ENCODE data around the gene TXNDC11.

The TXNDC11 gene

GRCh38 chr16:11658896-11659708 lies 83.6 kb downstream of the TXNDC11 start:
- no peak for DNase-seq (ENCODE audit: low read depth in 2 of 2)

- no peak for DNase-seq (ENCODE audit: low read depth in 2 of 2)
Measured at GRCh38 chr16:11657556-11657955, 85.1 kb downstream of the TXNDC11 start.

GRCh38 chr16:11655655-11656054 lies 87.0 kb downstream of the TXNDC11 start:
- no peak for DNase-seq (ENCODE audit: low read depth in 2 of 2)

GRCh38 chr16:11651796-11652195 lies 90.9 kb downstream of the TXNDC11 start:
- DNase-seq (ENCODE audit: low read depth in 2 of 2): no peak

GRCh38 chr16:11650641-11651591 lies 91.7 kb downstream of the TXNDC11 start:
- DNase-seq (ENCODE audit: low read depth in 2 of 2): no peak

- no peak for DNase-seq (ENCODE audit: low read depth in 2 of 2)
Measured at GRCh38 chr16:11649276-11649675, 93.4 kb downstream of the TXNDC11 start.

GRCh38 chr16:11642765-11643116 lies 99.9 kb downstream of the TXNDC11 start:
- DNase-seq (ENCODE audit: low read depth in 2 of 2): no peak

GRCh38 chr16:11640987-11641817 lies 101.5 kb downstream of the TXNDC11 start:
- DNase-seq (ENCODE audit: low read depth in 2 of 2): no peak

GRCh38 chr16:11639925-11640899 lies 102.4 kb downstream of the TXNDC11 start:
- no peak for DNase-seq (ENCODE audit: low read depth in 2 of 2)

- DNase-seq (ENCODE audit: low read depth in 2 of 2): no peak
Measured at GRCh38 chr16:11639008-11639562, 103.6 kb downstream of the TXNDC11 start.

GRCh38 chr16:11638140-11638539 lies 104.5 kb downstream of the TXNDC11 start:
- no peak for DNase-seq (ENCODE audit: low read depth in 2 of 2)

GRCh38 chr16:11637320-11637719 lies 105.3 kb downstream of the TXNDC11 start:
- DNase-seq (ENCODE audit: low read depth in 2 of 2): no peak

GRCh38 chr16:11636172-11636721 lies 106.4 kb downstream of the TXNDC11 start:
- no peak for DNase-seq (ENCODE audit: low read depth in 2 of 2)

- DNase-seq (ENCODE audit: low read depth in 2 of 2): no peak
Measured at GRCh38 chr16:11635679-11636171, 106.9 kb downstream of the TXNDC11 start.

GRCh38 chr16:11635113-11635652 lies 107.5 kb downstream of the TXNDC11 start:
- DNase-seq (ENCODE audit: low read depth in 2 of 2): no peak

GRCh38 chr16:11634312-11634711 lies 108.3 kb downstream of the TXNDC11 start:
- DNase-seq (ENCODE audit: low read depth in 2 of 2): no peak

- DNase-seq (ENCODE audit: low read depth in 2 of 2): no peak
Measured at GRCh38 chr16:11633113-11633512, 109.5 kb downstream of the TXNDC11 start.

GRCh38 chr16:11632455-11632939 lies 110.2 kb downstream of the TXNDC11 start:
- no peak for DNase-seq (ENCODE audit: low read depth in 2 of 2)

GRCh38 chr16:11631214-11631613 lies 111.4 kb downstream of the TXNDC11 start:
- no peak for DNase-seq (ENCODE audit: low read depth in 2 of 2)

- DNase-seq (ENCODE audit: low read depth in 2 of 2): no peak
Measured at GRCh38 chr16:11630768-11631056, 111.9 kb downstream of the TXNDC11 start.

Data from stimulated activated CD8-positive, alpha-beta memory T cell treated with anti-CD3 and anti-CD28 coated beads, Interleukin-2, amount 100 ng/mL, for 1 hour (primary cell).